ENCODE results near the gene INPP5E. TPM values are rescaled to one million over a fixed set of nuclear protein-coding genes. Genes with fewer than 3 reads are reported as not detected.

INPP5E gene
- polyA plus RNA-seq, 2 of the 4 experiments (the other 2 are of a cell fraction), result 5.2 to 11.2 TPM

DNA sequence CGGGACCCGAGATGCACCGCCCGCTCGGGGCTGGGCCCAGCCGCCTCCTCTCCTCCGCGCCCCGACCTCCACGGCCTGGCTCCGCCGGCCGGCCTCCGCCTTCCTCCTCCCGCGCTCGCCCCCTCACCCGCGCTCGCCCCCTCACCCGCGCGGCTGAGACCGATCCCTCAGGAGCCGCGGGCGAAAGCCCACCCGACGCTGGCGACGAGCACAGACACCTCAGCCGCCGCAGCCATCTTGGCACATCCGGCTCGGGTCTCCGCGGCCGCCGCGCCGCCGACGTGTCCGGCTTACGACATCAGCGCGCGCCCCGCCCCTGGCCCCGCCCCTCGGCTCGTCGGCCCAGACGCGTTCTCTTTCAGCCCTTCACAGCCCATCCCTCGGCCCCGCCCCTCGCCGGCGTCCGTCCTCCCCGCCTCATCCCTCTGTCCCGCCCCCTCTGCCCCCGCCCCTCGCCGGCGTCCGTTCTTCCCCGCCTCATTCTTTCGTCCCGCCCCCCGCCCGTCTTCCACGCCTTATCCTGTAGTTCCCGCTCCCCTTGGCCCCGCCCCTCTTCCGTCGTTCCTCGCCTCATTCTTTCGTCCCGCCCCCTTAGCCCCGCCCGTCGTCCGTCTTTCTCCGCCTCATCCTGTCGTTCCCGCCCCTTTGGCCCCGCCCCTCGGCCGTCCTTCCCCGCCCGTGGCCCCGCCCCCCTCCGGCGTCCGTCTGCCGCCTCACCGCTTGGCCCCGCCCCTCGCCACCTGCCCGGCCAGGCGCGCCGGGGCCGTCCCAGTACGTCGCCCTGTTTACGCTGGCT, 43.3 kb upstream of the INPP5E start, which contains the start of gene SEC16A (continued):
- TF ChIP-seq, protein P1, sequence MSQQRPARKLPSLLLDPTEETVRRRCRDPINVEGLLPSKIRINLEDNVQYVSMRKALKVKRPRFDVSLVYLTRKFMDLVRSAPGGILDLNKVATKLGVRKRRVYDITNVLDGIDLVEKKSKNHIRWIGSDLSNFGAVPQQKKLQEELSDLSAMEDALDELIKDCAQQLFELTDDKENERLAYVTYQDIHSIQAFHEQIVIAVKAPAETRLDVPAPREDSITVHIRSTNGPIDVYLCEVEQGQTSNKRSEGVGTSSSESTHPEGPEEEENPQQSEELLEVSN (IDR thresholded peaks at IDR 0.05; ENCODE audit: borderline replicate concordance, low read depth), result peak; percentile 6; the same call in 1 of the 2 replicates
- TF ChIP-seq, protein P2, sequence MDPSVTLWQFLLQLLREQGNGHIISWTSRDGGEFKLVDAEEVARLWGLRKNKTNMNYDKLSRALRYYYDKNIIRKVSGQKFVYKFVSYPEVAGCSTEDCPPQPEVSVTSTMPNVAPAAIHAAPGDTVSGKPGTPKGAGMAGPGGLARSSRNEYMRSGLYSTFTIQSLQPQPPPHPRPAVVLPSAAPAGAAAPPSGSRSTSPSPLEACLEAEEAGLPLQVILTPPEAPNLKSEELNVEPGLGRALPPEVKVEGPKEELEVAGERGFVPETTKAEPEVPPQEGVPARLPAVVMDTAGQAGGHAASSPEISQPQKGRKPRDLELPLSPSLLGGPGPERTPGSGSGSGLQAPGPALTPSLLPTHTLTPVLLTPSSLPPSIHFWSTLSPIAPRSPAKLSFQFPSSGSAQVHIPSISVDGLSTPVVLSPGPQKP (IDR thresholded peaks at IDR 0.05; ENCODE audit: low read depth, low read length), result no peak
- TF ChIP-seq MAFK (IDR thresholded peaks at IDR 0.05; ENCODE audit: partially characterized antibody) (no peak), JUN (IDR thresholded peaks at IDR 0.05) (peak; percentile 66 to 85; a peak in 3 of 5 replicates)

DNA sequence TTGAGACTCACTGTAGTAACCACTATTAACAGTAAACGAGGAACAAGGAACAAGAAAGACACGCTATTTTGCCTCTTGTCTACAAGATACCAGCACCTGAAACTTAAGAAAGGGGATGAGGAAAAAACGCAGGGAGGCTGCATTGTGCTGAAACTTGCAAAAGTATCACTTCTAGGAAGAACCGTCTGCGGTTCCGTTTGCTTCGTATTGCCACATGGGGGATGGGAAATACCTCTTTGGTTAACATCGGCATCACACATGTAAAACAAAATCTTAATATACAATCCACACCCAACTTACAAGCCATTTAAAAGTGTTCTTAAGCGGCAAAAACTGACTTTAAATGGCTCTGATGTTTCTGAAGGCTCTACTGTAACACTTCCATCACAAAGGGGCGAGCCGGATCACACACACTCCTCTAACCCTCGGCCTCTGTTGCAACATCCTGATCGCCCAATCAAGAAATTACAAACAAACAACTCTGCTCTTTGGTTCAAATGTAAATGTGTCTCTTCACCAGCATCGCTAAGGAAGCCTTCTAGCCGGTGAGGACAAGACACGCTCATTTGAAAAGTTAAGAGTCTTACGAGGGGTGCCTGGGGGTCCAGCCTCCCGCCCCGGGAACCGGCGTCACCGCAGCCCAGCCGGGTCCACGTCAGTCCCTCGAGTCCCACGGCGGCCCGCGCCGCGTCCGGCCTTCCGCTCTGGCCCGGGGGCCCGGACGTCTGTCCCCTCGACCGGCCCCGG, 42.6 kb upstream of the INPP5E start:
- TF ChIP-seq CBX2 (IDR thresholded peaks at IDR 0.05; ENCODE audit: borderline replicate concordance, low read depth) (no peak), ESRRA (IDR thresholded peaks at IDR 0.05; ENCODE audit: borderline replicate concordance, low read length) (no peak), BHLHE40 (IDR thresholded peaks at IDR 0.05; ENCODE audit: low read depth, low read length) (no peak), CEBPB (IDR thresholded peaks at IDR 0.05) (peak; percentile 56 to 80; a peak in 3 of 4 replicates), RARB (CRISPR knock-in tag; IDR thresholded peaks at IDR 0.05) (no peak), ZSCAN20 (CRISPR knock-in tag; IDR thresholded peaks at IDR 0.05) (no peak), EP300 (IDR thresholded peaks at IDR 0.05) (no peak), TP53 (CRISPR knock-in tag; IDR thresholded peaks at IDR 0.05) (no peak), RCOR1 (IDR thresholded peaks at IDR 0.05; ENCODE audit: low read depth, low read length) (no peak), KDM5A (IDR thresholded peaks at IDR 0.05) (no peak), ZFP36 (IDR thresholded peaks at IDR 0.05; ENCODE audit: borderline replicate concordance, partially characterized antibody) (no peak)
- TF ChIP-seq, protein P2 (IDR thresholded peaks at IDR 0.05; ENCODE audit: low read depth, low read length), result no peak
- TF ChIP-seq, protein P3, sequence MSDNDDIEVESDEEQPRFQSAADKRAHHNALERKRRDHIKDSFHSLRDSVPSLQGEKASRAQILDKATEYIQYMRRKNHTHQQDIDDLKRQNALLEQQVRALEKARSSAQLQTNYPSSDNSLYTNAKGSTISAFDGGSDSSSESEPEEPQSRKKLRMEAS (IDR thresholded peaks at IDR 0.05), result peak; percentile 25; the same call in 1 of the 2 replicates
- POLR2A ChIA-PET, result no interaction called here
- H3K4me1 ChIP-seq, result peaks cover 15% of the 10 kb centered on the region
- no peak for FAIRE-seq
- H3K27ac ChIP-seq, result peak overlapping the region; percentile 91 to 98
- DNase-seq (ENCODE audit: low read depth in 1 of 2, low spot score in 1 of 2), result peak in 1 of 2 experiments; percentile 42
- 4% methylated on average over 25 of the region's 39 CpGs for WGBS (ENCODE audit: missing lambda C conversion rate)
- ATAC-seq, result no peak
- no peaks in the 10 kb centered on the region for H3K9me3 ChIP-seq
- H3K4me2 ChIP-seq, result peak overlapping the region; percentile 82
- CTCF ChIA-PET, result no interaction called here
- H3K4me3 ChIP-seq, result peak overlapping the region; percentile 96

DNA sequence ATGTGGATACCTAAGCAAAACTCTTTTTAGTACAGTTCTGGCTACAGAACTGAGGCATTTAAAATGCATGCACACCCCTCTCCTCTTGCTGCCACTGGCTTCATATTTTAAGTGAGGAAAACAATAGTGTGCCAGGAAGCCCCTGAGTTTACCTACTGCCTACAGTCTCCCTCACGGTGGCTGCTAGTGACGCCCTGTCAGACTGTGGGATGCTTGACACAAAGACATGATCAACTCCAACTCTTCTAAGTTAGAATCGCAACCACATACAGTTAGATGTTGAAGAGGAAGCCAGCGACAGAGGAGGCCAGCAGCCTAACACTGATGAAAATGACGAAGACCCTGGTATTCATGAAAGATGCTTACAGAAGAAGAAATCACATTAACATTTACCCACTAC, 41.9 kb upstream of the INPP5E start:
- DNase-seq (ENCODE audit: low read depth in 1 of 2, low spot score in 1 of 2) (no peak), FAIRE-seq (no peak), ATAC-seq (no peak)
- ChIA-PET POLR2A (interaction anchor here (0.7 kb wide), 1 partner anchor 1402 kb away, joined by 4 read pairs; no protein-coding TSS in a partner anchor), CTCF (interaction anchor here (1.3 kb wide), 1 partner anchor 150 kb away, joined by 7 read pairs; no protein-coding TSS in a partner anchor)
- WGBS (ENCODE audit: missing lambda C conversion rate), result 61% methylated on average over 5 of the region's 5 CpGs
- H3K27ac ChIP-seq, result peak overlapping the region; percentile 91 to 98; a peak in 4 of 6 replicates
- H3K4me3 ChIP-seq, result peak overlapping the region; percentile 96
- peaks cover 15% of the 10 kb centered on the region for H3K4me1 ChIP-seq
- peak overlapping the region; percentile 82 for H3K4me2 ChIP-seq
- TF ChIP-seq CHD4 (IDR thresholded peaks at IDR 0.05; ENCODE audit: borderline replicate concordance) (no peak), FOSL2 (IDR thresholded peaks at IDR 0.05) (no peak), FOSL2 (CRISPR knock-in tag; IDR thresholded peaks at IDR 0.05) (no peak), NR3C1 (IDR thresholded peaks at IDR 0.05) (no peak), CBX2 (IDR thresholded peaks at IDR 0.05; ENCODE audit: borderline replicate concordance, low read depth) (no peak), SREBF2 (IDR thresholded peaks at IDR 0.05) (no peak), EP300 (IDR thresholded peaks at IDR 0.05) (no peak), SMC3 (IDR thresholded peaks at IDR 0.05) (no peak), TFCP2L1 (CRISPR knock-in tag; IDR thresholded peaks at IDR 0.05) (no peak)
- TF ChIP-seq, protein P2 (IDR thresholded peaks at IDR 0.05; ENCODE audit: low read depth, low read length), result no peak
- TF ChIP-seq, protein P4, sequence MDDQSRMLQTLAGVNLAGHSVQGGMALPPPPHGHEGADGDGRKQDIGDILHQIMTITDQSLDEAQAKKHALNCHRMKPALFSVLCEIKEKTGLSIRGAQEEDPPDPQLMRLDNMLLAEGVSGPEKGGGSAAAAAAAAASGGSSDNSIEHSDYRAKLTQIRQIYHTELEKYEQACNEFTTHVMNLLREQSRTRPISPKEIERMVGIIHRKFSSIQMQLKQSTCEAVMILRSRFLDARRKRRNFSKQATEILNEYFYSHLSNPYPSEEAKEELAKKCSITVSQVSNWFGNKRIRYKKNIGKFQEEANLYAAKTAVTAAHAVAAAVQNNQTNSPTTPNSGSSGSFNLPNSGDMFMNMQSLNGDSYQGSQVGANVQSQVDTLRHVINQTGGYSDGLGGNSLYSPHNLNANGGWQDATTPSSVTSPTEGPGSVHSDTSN (IDR thresholded peaks at IDR 0.05), result no peak
- no peaks in the 10 kb centered on the region for H3K9me3 ChIP-seq
